Pulmonary artery endothelial cell (primary cell): ENCODE measurements around the gene EEIG2. TPM values are rescaled to one million over a fixed set of nuclear protein-coding genes. Genes with fewer than 3 reads are reported as not detected.
"Not testable (repeated sequence)": the region's sequence is repeated elsewhere in the genome, so short reads cannot be mapped to it uniquely, and the experiment has no call there.

Experiments used
- DNase-seq: peaks from one replicate; pipeline ENCODE4 v3.0.0-alpha.2; 2011; ENCODE audit warnings: low read depth, low spot score
- total RNA-seq: library from RNA; depleted of rRNA; stranded (reverse); fragments of >200 nt; gene quantifications from 2 replicates; pipeline ENCODE4 v1.2.3, GENCODE V29; 2014

EEIG2 gene
- total RNA-seq: 4.3 TPM in 2 replicates

DNA sequence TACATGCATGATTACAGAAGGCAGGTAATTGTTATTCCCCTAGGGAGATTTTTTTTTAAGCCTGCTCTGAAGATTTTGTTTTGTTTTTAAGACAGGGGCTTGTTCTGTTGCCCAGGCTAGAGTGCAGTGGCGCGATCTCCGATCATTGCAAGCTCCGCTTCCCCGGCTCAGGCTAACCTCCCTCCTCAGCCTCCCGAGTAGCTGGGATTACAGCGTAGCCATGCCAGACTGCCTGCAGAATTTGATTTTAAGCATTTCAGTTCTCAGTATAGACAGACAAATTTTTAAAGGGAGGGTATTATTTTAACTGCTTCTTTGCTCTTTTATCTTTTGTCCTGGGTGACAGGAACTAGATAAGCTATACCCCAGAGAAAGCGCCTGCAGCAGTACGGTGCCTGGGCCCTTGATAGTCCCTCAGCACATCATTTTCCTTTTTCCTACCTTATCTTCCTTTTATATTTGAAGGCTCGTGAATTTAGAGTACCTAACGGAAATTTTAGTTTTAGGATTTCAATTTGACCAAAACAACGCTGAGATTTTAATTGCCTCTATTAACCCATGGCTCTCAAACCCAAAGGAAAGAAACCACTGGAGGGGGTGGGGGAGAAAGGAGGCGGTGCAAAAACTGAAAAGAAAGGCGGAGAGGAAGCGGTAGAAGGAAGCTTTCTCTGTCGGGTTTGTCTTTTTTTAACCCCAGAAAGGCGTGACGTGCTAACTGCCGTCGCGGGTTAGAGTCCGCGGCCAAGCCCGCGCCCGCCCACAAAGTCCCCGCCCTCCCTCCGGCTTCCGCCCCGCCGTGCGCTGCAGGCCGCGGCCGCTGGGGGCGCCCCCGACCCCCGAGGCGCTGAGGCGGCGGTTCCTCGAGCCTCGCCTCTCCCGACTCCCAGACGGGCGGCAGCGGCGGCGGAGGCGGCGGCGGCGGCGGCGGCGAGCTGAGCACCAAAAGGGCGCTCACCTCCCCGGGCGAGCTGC lies at the start of gene EEIG2:
EEIG2 (plus strand) TSS at position 886 of the 972 bp plus-strand sequence. CDS start 329 bp downstream, outside the sequence.
- DNase-seq: peak; percentile 26

- DNase-seq: no peak
Measured at GRCh38 chr1:108511764-108512163, 48.1 kb upstream of the EEIG2 start.

- no peak for DNase-seq
Measured at GRCh38 chr1:108512239-108513043, 47.5 kb upstream of the EEIG2 start.

DNA sequence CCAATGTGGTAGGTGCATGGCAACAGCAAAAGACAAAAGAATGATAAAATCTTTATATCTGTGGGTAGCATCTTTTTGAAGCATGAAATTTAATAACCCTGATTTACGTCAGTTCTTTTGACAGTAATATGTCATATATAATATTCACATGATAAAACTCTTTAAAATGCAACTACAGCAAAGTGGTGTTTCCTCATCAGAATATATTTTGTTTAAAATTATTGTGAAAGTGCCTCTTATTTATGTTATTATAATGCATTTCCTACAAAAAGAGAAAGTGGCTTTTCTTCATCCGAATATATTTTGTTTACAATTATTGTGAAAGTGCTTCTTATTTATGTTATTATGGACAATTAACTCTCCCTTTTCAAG lies 46.9 kb upstream of the EEIG2 start:
- no peak for DNase-seq

GRCh38 chr1:108513914-108514313 lies 46.0 kb upstream of the EEIG2 start:
- not testable (repeated sequence) for DNase-seq

GRCh38 chr1:108517301-108517897 lies 42.5 kb upstream of the EEIG2 start:
- not testable (repeated sequence) for DNase-seq

DNA sequence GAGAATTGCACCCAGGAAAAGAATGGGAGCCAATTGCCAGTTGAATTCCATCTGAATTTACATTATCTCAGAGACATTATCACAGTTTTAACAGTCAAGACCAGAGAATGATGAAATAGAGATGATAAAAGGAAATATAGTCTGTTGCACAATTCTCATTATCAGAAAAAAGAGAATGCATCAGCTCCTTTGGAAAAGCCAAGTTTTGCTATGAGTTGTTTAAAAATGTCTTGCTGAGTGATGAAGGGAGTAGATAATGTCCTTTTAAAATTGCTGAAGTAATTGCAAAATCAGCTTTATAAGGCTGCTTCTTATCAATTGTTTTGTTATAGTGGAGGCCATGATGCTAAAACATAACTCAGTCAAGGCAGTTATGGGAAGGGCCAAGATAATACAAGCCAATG lies 37.9 kb upstream of the EEIG2 start:
- DNase-seq: no peak

- no peak for DNase-seq
Measured at GRCh38 chr1:108523829-108524228, 36.1 kb upstream of the EEIG2 start.

- DNase-seq: no peak
Measured at GRCh38 chr1:108524676-108525075, 35.2 kb upstream of the EEIG2 start.

DNA sequence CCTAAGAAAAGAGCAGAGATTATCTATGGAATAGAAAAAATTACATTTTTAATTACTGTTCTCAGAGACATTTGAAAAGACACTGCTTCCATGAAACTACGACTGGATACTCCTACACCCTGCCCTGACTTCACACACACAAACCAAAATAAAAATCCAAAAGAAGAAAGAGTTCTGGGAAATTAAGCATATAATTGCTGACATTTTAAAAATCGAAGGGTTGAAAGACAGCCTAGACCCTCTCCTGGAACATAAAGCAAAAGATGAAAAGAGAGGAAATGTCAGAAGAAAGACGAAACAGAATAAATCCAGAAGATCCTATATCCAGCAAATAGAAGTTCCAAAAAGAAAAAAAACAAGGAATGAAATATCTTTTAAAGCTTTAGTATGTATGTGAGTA lies 32.8 kb upstream of the EEIG2 start:
- no peak for DNase-seq

GRCh38 chr1:108527837-108528236 lies 32.1 kb upstream of the EEIG2 start:
- no peak for DNase-seq

DNA sequence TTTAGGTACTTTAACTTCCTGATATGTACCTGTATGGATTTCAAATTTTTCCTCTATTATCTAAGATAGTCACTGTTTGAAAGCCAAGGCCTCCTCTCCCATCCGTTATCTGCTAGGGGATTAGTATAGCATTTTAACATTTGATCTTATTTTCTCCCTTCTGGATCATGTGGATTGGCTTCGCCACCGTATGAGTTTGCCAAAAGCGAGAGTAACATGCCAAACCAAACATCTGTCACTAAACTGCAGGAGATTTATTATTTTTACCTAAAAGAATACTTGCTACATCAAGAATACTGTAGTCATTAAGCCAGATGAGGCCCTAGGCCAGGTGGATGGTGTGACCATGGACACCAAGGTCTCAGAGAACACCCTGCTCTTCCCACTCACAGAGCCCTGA lies 28.5 kb upstream of the EEIG2 start:
- DNase-seq: no peak

DNA sequence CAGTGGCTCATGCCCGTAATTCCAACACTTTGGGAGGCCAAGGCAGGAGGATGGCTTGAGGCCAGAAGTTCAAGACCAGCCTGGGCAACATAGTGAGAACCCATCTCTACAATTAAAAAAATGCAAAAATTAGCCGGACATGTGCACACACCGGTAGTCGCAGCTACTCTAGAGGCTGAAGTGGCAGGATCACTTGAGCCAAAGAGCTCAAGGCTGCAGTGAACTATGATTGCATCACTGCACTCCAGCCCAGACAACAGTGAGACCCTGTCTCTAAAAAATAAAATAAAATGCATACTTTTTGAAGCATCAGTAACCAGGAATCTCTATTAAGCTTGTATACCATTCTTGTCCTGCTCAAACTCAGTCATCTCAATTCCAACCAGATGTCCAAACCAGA lies 27.2 kb upstream of the EEIG2 start:
- DNase-seq: no peak

- no peak for DNase-seq
Measured at GRCh38 chr1:108533351-108534083, 26.4 kb upstream of the EEIG2 start.

- no peak for DNase-seq
Measured at GRCh38 chr1:108534759-108535158, 25.1 kb upstream of the EEIG2 start.

DNA sequence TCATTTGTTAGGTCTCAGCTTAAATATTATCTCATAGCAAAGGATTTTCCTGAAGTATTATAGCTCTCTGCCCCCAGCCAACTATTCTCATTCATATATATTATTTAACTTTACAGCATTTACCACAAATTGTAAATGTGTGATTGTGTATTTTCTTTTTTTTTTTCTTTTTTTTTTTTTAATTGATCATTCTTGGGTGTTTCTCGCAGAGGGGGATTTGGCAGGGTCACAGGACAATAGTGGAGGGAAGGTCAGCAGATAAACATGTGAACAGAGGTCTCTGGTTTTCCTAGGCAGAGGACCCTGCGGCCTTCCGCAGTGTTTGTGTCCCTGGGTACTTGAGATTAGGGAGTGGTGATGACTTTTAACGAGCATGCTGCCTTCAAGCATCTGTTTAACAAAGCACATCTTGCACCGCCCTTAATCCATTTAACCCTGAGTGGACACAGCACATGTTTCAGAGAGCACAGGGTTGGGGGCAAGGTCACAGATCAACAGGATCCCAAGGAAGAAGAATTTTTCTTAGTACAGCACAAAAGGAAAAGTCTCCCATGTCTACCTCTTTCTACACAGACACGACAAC lies 24.5 kb upstream of the EEIG2 start:
- DNase-seq: not testable (repeated sequence)

- not testable (repeated sequence) for DNase-seq
Measured at GRCh38 chr1:108536021-108536420, 23.9 kb upstream of the EEIG2 start.

DNA sequence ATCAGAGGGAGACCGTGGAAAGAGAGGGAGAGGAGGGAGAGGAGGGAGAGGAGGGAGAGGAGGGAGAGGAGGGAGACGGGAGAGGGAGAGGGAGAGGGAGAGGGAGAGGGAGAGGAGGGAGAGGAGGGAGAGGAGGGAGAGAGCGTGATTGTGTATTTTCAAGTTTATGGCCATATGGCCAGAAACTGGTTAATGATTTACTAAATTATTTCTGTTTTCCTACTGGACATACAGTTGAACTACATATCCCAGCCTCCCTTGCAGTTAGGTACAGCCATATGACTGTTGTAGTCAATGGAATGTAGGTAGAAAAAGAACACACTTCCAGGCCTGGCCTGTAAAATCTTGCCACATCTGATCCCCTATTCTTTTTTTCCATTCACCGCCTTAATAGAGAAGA lies 23.1 kb upstream of the EEIG2 start:
- not testable (repeated sequence) for DNase-seq

DNA sequence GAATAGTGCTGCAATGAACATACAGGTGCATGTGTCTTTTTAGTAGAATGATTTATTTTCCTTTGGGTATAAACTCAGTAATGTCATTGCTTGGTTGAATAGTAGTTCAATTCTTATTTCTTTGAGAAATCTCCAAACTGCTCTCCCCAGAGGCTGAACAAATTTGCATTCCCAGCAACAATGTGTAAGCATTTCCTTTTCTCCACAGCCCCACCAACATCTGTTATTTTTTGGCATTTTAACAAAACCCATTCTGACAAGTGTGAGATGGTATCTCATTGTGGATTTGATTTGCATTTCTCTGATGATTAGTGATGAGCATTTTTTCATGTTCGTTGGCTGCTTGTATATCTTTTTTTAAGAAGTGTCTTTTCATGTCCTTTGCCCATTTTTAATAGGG lies 21.9 kb upstream of the EEIG2 start:
- no peak for DNase-seq

GRCh38 chr1:108540977-108541376 lies 18.9 kb upstream of the EEIG2 start:
- no peak for DNase-seq

DNA sequence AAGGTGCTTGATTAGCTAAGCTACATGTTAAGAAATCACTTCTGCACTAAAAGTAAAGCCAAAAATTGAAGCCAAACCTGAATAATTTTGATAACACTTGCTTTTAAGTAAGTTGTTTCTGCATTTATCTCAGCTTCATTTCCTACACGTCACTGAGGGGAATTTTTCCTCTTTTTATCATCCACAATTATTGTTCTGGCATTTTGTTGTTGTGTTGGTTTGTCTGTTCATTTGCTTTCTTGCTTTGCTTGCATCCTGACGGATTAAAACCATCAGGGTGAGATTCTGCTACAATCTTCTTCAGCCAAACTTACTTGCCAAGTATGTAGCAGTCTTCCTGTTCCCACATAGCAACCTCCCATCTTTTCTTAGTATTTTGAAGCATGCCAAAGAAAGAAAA lies 18.0 kb upstream of the EEIG2 start:
- no peak for DNase-seq
